ENCODE results near the gene TRAPPC2L. TPM values are rescaled to one million over a fixed set of nuclear protein-coding genes. Genes with fewer than 3 reads are reported as not detected.

The TRAPPC2L gene, protein sequence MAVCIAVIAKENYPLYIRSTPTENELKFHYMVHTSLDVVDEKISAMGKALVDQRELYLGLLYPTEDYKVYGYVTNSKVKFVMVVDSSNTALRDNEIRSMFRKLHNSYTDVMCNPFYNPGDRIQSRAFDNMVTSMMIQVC
- polyA plus RNA-seq (2012; ENCODE audit: low read depth, missing spikeins) = 81.3 TPM

DNA sequence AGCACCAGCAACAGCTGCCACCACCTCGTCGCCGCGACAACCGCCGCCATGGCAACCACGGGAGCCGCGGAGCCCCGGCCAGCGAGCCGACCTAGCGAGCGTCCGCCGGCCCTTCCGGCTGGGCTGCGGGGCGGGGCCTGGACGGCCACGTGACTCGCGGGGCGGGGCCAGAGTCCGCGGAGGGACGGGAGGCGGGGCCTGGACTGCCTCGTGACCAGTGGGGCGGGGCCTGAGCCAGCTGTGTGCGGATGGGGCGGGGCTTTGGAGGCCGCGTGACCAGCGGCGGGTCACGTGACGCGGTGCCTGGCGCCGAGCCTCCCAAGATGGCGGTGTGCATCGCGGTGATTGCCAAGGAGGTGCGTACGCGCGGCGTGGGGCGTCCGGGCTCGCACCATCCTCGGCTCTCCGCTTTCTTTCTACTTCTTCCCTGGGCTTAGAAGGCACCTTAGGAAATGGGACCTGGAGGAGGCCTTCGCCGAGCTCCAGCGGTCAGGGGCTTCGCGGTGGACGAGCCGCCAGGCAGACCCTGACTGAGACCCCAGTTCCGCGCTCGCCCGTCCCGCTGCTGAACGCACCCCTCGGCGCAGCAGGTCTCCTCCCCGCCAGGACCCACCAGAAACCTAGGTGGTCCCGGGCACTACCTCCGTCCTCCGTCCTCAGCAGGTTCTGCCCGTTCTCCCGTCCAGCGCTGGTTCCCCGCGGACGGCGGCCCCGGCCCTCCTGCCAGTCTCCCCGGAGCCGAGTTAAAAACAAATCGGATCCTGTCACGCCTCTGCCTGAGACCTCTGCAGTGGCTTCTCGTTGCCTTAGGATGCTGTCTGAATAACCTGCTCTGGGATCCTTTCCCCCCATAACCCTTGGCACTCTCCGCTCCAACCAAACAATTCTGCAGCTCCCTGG lies at the start of gene TRAPPC2L, which contains the start of gene GALNS:
Gene TRAPPC2L, plus strand, starts transcription at position 300 of the 900 bp plus-strand sequence. Its CDS starts 24 bp downstream, at position 324.
Gene GALNS, minus strand, starts transcription at position 120 of the 900 bp plus-strand sequence. Its CDS starts 70 bp downstream, at position 50.
- FAIRE-seq (peak; percentile 100), DNase-seq (ENCODE audit: insufficient read length, low spot score) (peak; percentile 100)
- TF ChIP-seq POLR2AphosphoS5 (IDR thresholded peaks at IDR 0.05; ENCODE audit: low read depth, low read length) = peak; percentile 81; the same call in 1 of the 2 replicates
- no peak for TF ChIP-seq SPI1 (IDR thresholded peaks at IDR 0.05; ENCODE audit: low read depth, low read length)
- peak; percentile 79 for TF ChIP-seq POLR2A (IDR thresholded peaks at IDR 0.05; ENCODE audit: low read depth, low read length)
- TF ChIP-seq TAF1 (IDR thresholded peaks at IDR 0.05; ENCODE audit: low read depth, low read length) = peak; percentile 83
- no peak for TF ChIP-seq POU2F2 (IDR thresholded peaks at IDR 0.05; ENCODE audit: low read depth, low read length)
- no peak for TF ChIP-seq PAX5 (IDR thresholded peaks at IDR 0.05; ENCODE audit: insufficient read depth, low read length, severe bottlenecking)

DNA sequence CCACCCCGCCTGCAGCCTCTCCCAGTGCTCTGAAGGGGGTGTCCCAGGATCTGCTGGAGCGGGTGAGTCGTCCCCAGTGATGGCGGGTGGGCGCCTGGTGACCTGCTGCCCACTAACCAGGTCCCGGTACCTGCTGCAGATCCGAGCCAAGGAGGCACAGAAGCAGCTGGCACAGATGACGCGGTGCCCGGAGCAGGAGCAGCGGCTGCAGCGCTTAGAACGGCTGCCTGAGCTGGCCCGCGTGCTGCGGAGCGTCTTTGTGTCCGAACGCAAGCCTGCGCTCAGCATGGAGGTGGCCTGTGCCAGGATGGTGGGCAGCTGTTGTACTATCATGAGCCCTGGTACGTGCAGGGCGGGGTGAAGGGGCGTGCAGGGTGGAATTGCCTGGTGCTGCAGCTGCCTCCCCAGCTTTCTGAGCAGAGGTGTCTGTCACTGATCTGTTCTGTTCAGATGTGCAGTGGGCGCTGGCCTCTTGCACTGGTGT lies 49.7 kb upstream of the TRAPPC2L start:
- TF ChIP-seq PAX5 (IDR thresholded peaks at IDR 0.05; ENCODE audit: insufficient read depth, low read length, severe bottlenecking) (no peak), POLR2A (IDR thresholded peaks at IDR 0.05; ENCODE audit: low read depth, low read length) (no peak), POLR2AphosphoS5 (IDR thresholded peaks at IDR 0.05; ENCODE audit: low read depth, low read length) (no peak; the same call in 1 of the 2 replicates), POU2F2 (IDR thresholded peaks at IDR 0.05; ENCODE audit: low read depth, low read length) (no peak), SPI1 (IDR thresholded peaks at IDR 0.05; ENCODE audit: low read depth, low read length) (no peak), TAF1 (IDR thresholded peaks at IDR 0.05; ENCODE audit: low read depth, low read length) (no peak)
- FAIRE-seq = no peak
- no peak for DNase-seq (ENCODE audit: insufficient read length, low spot score)

- no peak for FAIRE-seq
- DNase-seq (ENCODE audit: insufficient read length, low spot score) = no peak
- TF ChIP-seq TAF1 (IDR thresholded peaks at IDR 0.05; ENCODE audit: low read depth, low read length) = no peak
- TF ChIP-seq POU2F2 (IDR thresholded peaks at IDR 0.05; ENCODE audit: low read depth, low read length) = no peak
- peak; percentile 39; the same call in 1 of the 2 replicates for TF ChIP-seq POLR2AphosphoS5 (IDR thresholded peaks at IDR 0.05; ENCODE audit: low read depth, low read length)
These were observed 49.1 kb upstream of the TRAPPC2L start for GRCh38 chr16:88807626-88808453.

GRCh38 chr16:88809068-88809675 lies 47.8 kb upstream of the TRAPPC2L start:
- no peak for FAIRE-seq
- no peak for DNase-seq (ENCODE audit: insufficient read length, low spot score)
- no peak for TF ChIP-seq SPI1 (IDR thresholded peaks at IDR 0.05; ENCODE audit: low read depth, low read length)
- TF ChIP-seq POLR2A (IDR thresholded peaks at IDR 0.05; ENCODE audit: low read depth, low read length) = peak; percentile 46; the same call in 1 of the 2 replicates

- no peak for FAIRE-seq
- TF ChIP-seq PAX5 (IDR thresholded peaks at IDR 0.05; ENCODE audit: insufficient read depth, low read length, severe bottlenecking) (no peak), POLR2AphosphoS5 (IDR thresholded peaks at IDR 0.05; ENCODE audit: low read depth, low read length) (peak; percentile 28; the same call in 1 of the 2 replicates), TAF1 (IDR thresholded peaks at IDR 0.05; ENCODE audit: low read depth, low read length) (no peak), POU2F2 (IDR thresholded peaks at IDR 0.05; ENCODE audit: low read depth, low read length) (no peak; the same call in 1 of the 2 replicates), POLR2A (IDR thresholded peaks at IDR 0.05; ENCODE audit: low read depth, low read length) (peak; percentile 73)
- DNase-seq (ENCODE audit: insufficient read length, low spot score) = no peak
These were observed 47.2 kb upstream of the TRAPPC2L start for GRCh38 chr16:88809676-88810165.

GRCh38 chr16:88810166-88810911 lies 46.6 kb upstream of the TRAPPC2L start:
- TF ChIP-seq POLR2AphosphoS5 (IDR thresholded peaks at IDR 0.05; ENCODE audit: low read depth, low read length) (peak; percentile 2; the same call in 1 of the 2 replicates), POLR2A (IDR thresholded peaks at IDR 0.05; ENCODE audit: low read depth, low read length) (no peak; the same call in 1 of the 2 replicates)
- DNase-seq (ENCODE audit: insufficient read length, low spot score) (no peak), FAIRE-seq (no peak)

DNA sequence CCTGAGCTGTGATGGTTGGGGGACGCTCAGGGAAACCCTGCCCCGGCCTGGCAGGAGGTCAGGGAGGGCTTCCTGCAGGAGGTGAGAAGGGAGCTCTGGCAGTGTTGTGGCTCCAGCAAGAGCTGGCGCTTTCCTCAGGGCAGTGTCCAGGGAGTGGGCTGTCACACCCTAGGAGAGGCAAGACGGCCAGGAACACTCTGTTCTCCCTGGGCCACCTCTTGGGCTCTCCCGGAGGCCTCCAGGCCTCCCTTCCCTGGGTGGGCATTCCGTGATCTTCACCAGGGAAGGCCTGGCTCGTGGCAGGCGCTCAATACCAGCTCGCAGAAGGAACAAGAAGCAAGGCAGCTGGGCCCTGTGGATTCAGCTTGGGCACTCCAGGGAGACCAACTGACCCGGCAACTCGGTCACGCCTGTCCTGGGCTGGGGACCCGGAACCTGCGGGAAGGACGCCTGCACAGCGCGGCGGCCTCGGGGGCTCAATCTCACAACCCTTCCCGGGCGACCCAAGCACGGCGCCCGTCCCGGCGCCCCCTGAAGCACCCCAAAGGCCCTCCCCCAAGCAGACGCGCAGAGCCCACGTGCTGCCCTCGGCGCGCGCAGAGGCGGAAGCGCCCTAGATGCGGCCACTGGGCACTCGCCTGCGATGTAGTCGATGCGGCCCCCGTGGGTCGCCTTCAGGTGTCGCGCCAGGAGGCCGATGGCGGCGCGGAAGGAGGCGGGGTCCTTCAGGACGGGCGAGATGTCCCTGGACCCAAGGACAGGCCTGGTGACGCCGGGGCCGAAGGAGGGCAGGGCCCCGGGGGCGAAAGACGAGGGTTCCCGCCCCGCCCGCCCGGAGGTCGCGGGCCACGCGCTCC lies 45.8 kb upstream of the TRAPPC2L start:
- TF ChIP-seq POLR2A (IDR thresholded peaks at IDR 0.05; ENCODE audit: low read depth, low read length) (0 out of 2 replicates have a peak, but pooled peaks have one; percentile 11), PAX5 (IDR thresholded peaks at IDR 0.05; ENCODE audit: insufficient read depth, low read length, severe bottlenecking) (no peak), POLR2AphosphoS5 (IDR thresholded peaks at IDR 0.05; ENCODE audit: low read depth, low read length) (0 out of 2 replicates have a peak, but pooled peaks have one; percentile 65)
- FAIRE-seq (no peak), DNase-seq (ENCODE audit: insufficient read length, low spot score) (peak; percentile 87)
